Measurements from ENCODE around the gene HOXC12. TPM values are rescaled to one million over a fixed set of nuclear protein-coding genes. Genes with fewer than 3 reads are reported as not detected.

HOXC12 gene
- total and polyA plus RNA-seq, 4 donors = not detected

DNA sequence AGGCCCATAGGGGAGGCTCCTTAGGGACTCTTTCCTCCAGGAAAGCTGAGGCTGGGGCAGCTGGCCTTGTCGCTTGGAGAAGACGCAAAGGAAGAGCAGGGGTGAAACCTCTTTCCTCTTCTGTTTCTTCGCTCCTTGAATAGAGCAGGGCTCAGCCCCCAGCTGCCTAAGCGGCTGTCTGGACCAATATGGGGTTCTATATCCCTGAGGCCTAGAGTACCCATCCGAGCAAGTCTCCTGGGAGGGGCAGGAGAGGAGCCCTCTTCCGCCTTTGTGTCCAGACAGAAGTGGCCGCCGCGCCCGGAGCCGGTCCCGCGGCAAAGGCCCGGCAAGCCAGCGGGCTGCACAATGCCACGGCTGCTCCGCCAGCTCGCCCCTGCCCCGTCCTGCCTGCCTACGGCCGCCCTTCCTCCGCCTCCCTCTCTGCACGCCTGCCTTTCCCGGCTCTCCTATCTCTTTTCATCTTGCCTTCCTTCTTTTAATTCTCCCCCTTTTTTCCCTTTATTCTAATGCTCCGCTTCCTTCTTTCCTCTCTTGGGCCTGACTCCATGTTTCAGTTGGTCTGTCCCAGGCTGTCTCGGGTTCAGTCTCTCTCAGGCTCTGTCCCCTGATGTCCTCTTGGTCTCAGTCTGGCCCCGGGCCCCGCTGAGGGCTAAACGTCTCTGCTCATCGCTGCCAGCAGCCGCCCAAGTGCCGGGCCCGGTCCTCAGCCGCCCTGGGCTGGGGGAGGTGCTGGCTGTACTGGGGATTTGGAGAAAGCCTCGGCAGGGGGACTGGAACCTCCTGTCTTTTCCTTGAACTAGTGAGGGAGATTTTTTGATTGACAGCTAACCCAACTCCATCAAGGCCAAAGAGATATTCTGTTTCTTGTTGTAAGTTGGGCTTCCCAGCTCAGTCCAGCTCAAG, 42.8 kb downstream of the HOXC12 start:
- 11% methylated on average over 35 of the region's 35 CpGs for WGBS
- Histone ChIP-seq H3K27ac (ENCODE audit: low read depth in 1 of 2, low read length in 2 of 2) (no peak overlapping the region), H3K4me1 (ENCODE audit: control insufficient read depth in 4 of 4, insufficient read depth in 4 of 4, low read length in 3 of 4) (peaks cover 15 to 27% (median 19%) of the 10 kb centered on the region in 4 donors), H3K36me3 (ENCODE audit: control insufficient read depth in 4 of 4, insufficient read depth in 3 of 4, low read depth in 1 of 4, low read length in 3 of 4) (no peaks in the 10 kb centered on the region), H3K27me3 (ENCODE audit: control insufficient read depth in 4 of 4, insufficient read depth in 4 of 4, low read length in 3 of 4) (peaks cover 12 to 58% (median 18%) of the 10 kb centered on the region in 4 donors), H3K4me3 (ENCODE audit: low read depth in 1 of 3, low read length in 3 of 3) (no peak overlapping the region), H3K9me3 (ENCODE audit: control insufficient read depth in 4 of 4, low read length in 3 of 4) (no peaks in the 10 kb centered on the region), H3K9ac (ENCODE audit: low read depth in 1 of 2, low read length in 2 of 2) (no peak overlapping the region)
- no peak for DNase-seq (ENCODE audit: low spot score)
- no peak for TF ChIP-seq FOXA2 (IDR thresholded peaks at IDR 0.05)
- TF ChIP-seq SP1 (IDR thresholded peaks at IDR 0.05) = no peak
- TF ChIP-seq HNF4A (conservative IDR thresholded peaks at IDR 0.05) = no peak
- no peak for TF ChIP-seq CTCF (IDR thresholded peaks at IDR 0.05; ENCODE audit: low read depth, low read length, missing input control)
- no peak for TF ChIP-seq GABPA (IDR thresholded peaks at IDR 0.05 in 1 of 2, conservative IDR thresholded peaks at IDR 0.05 in 1 of 2)
- no peak for TF ChIP-seq TAF1 (conservative IDR thresholded peaks at IDR 0.05)
- no peak for TF ChIP-seq JUND (IDR thresholded peaks at IDR 0.05)
- TF ChIP-seq NR2F2 (IDR thresholded peaks at IDR 0.05) = no peak
- no peak for TF ChIP-seq RXRA (IDR thresholded peaks at IDR 0.05)
- TF ChIP-seq ATF3 (IDR thresholded peaks at IDR 0.05) = no peak
- no peak for TF ChIP-seq RAD21 (IDR thresholded peaks at IDR 0.05)
- no peak for TF ChIP-seq EGR1 (IDR thresholded peaks at IDR 0.05; ENCODE audit: low read depth in 2 of 2)
- no peak for TF ChIP-seq YY1 (IDR thresholded peaks at IDR 0.05)
- no peak for TF ChIP-seq HNF4G (IDR thresholded peaks at IDR 0.05)
- TF ChIP-seq, protein P1, sequence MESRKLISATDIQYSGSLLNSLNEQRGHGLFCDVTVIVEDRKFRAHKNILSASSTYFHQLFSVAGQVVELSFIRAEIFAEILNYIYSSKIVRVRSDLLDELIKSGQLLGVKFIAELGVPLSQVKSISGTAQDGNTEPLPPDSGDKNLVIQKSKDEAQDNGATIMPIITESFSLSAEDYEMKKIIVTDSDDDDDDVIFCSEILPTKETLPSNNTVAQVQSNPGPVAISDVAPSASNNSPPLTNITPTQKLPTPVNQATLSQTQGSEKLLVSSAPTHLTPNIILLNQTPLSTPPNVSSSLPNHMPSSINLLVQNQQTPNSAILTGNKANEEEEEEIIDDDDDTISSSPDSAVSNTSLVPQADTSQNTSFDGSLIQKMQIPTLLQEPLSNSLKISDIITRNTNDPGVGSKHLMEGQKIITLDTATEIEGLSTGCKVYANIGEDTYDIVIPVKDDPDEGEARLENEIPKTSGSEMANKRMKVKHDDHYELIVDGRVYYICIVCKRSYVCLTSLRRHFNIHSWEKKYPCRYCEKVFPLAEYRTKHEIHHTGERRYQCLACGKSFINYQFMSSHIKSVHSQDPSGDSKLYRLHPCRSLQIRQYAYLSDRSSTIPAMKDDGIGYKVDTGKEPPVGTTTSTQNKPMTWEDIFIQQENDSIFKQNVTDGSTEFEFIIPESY (IDR thresholded peaks at IDR 0.05) = no peak
- TF ChIP-seq MAX (IDR thresholded peaks at IDR 0.05) = no peak
- TF ChIP-seq REST (IDR thresholded peaks at IDR 0.05) = no peak

Data from liver (tissue), 9 donors.